ENCODE data around the gene RGS10.

Gene RGS10

DNA sequence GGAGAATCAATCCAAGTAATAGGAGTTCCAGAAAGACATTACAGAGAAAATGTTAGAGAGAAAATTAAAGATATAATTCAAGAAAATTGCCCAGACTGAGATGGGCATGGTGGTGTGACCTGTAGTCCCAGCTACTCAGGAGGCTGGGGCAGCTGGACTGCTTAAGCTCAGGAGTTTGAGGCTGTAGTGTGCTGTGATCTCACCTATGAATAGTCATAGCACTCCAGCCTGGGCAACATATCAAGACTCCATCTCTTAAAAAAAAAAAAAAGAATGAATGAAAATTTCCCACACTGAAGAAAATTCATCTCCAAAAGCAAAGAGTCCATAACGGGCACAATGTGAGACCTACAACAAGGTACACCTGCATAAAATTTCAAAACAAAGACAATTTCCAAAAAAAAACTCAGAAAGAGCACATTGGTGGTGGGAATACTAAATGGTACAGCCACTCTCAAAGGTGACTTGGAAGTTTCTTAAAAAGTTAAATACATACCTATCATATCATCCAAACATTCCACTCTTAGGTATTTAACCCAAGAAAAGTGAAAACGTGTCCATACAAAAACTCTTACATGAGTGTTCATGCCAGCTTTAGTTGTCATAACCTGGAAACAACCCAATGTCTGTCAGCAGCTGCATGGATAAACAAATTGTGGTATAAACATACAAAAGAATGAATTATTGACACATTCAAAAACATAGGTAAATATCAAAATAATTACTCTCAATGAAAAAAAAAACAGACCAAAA lies 6.9 kb upstream of the RGS10 start:
- H3K4me1 ChIP-seq (ENCODE audit: insufficient read depth, low read length): no peaks in the 10 kb centered on the region
- no peaks in the 10 kb centered on the region for H3K9me3 ChIP-seq (ENCODE audit: insufficient read depth, low read depth, low read length)
- peaks cover 20% of the 10 kb centered on the region for H3K27me3 ChIP-seq (ENCODE audit: insufficient read depth, low read length)
- H3K36me3 ChIP-seq (ENCODE audit: insufficient read depth, low read depth, low read length): no peaks in the 10 kb centered on the region
- H3K27ac ChIP-seq (ENCODE audit: low read length): no peak overlapping the region
- H3K9ac ChIP-seq (ENCODE audit: low read depth, low read length): no peak overlapping the region
- H3K4me3 ChIP-seq (ENCODE audit: low read length): no peak overlapping the region

DNA sequence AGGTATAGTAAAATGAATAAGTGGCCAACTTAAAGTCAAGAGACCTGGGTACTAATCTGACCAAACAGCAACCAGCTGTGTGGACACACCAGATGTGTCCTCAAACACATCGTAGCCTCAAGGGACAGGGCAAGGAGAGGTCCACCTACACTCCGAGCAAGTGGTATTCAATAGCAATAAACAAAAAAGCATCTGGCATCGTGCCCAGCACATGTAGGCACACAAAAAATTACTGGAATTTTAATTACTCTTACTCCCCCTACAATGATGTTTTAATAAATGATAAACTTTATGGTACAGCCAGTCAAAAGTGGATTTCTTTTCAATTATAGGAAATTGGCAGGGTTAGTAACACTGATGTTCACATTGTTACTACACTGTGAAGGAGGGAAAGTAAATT lies 3.5 kb upstream of the RGS10 start:
- no peaks in the 10 kb centered on the region; the same call in 1 of the 2 replicates for H3K4me1 ChIP-seq (ENCODE audit: insufficient read depth, low read length)

DNA sequence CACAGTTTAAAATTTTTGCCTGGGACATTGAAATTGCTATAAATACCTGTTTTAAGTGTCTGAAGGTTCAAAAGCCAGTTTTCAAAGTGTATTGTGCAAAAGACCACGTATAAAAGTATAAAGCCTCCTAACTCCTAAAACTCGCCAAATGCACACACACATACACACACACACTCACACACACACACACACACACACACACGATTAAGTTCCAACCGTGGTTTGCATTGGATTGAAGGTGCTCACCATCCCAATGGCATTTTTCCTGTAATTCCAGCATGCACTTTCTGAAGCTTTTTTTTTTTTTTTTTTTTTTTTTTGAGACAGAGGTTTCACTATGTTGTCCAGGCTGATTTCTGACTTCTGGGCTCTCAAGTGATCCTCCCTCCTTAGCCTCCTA lies 2.8 kb upstream of the RGS10 start:
- no peaks in the 10 kb centered on the region for H3K9me3 ChIP-seq (ENCODE audit: insufficient read depth, low read depth, low read length)
- H3K27ac ChIP-seq (ENCODE audit: low read length): no peak overlapping the region
- H3K36me3 ChIP-seq (ENCODE audit: insufficient read depth, low read depth, low read length): no peaks in the 10 kb centered on the region
- no peaks in the 10 kb centered on the region; the same call in 1 of the 2 replicates for H3K4me1 ChIP-seq (ENCODE audit: insufficient read depth, low read length)
- peaks cover 61% of the 10 kb centered on the region for H3K27me3 ChIP-seq (ENCODE audit: insufficient read depth, low read length)
- no peak overlapping the region for H3K4me3 ChIP-seq (ENCODE audit: low read length)
- no peak overlapping the region for H3K9ac ChIP-seq (ENCODE audit: low read depth, low read length)

More for the DNA sequence above, 3.5 kb upstream of the RGS10 start:
- H3K27ac ChIP-seq (ENCODE audit: low read length): no peak overlapping the region
- H3K9ac ChIP-seq (ENCODE audit: low read depth, low read length): no peak overlapping the region
- H3K4me3 ChIP-seq (ENCODE audit: low read length): no peak overlapping the region
- no peaks in the 10 kb centered on the region for H3K36me3 ChIP-seq (ENCODE audit: insufficient read depth, low read depth, low read length)
- H3K9me3 ChIP-seq (ENCODE audit: insufficient read depth, low read depth, low read length): no peaks in the 10 kb centered on the region
- H3K27me3 ChIP-seq (ENCODE audit: insufficient read depth, low read length): peaks cover 54% of the 10 kb centered on the region

DNA sequence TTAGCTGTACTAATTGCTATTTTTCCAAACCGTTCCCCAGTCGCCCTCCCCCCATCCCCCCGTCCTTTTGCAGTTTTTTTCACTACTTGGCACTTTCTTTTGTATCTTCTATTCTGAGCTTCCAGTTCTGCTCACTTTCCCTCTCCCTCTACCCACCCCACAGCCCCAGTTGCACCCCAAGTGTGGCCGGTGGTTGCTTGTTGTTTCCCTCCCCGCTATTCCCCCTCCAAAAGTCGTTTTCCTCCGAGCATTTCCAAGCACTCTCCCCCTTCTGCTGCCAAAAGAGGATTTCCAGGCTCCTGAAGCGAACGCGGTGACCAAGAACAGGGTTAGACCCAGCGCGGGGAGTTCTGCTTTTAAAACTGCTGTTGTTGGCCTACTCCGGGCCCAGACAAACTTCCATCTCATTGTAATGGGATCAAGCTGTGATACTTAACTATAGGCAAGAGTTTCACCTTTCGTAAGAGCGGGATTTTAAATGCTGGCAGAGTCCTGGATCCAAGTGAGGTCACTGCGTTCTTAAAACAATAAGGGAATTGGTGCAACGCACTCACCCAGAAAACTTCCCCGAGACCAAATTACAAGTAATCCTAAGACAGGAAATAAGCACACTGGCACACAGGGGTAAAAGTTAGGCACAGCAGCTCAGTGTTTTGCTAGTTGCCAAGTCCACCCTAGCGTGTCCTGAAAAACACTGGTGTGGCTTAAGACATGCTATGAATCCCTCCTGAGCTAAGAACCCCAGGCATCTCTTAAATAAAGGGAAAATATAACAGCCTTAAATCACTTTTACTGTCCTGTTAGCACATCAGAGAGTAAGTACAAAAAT lies 1.5 kb upstream of the RGS10 start:
- Histone ChIP-seq H3K9me3 (ENCODE audit: insufficient read depth, low read depth, low read length) (no peaks in the 10 kb centered on the region), H3K4me3 (ENCODE audit: low read length) (peak overlapping the region; percentile 65), H3K27ac (ENCODE audit: low read length) (no peak overlapping the region), H3K36me3 (ENCODE audit: insufficient read depth, low read depth, low read length) (no peaks in the 10 kb centered on the region), H3K4me1 (ENCODE audit: insufficient read depth, low read length) (no peaks in the 10 kb centered on the region; the same call in 1 of the 2 replicates), H3K27me3 (ENCODE audit: insufficient read depth, low read length) (peaks cover 73% of the 10 kb centered on the region), H3K9ac (ENCODE audit: low read depth, low read length) (no peak overlapping the region)

DNA sequence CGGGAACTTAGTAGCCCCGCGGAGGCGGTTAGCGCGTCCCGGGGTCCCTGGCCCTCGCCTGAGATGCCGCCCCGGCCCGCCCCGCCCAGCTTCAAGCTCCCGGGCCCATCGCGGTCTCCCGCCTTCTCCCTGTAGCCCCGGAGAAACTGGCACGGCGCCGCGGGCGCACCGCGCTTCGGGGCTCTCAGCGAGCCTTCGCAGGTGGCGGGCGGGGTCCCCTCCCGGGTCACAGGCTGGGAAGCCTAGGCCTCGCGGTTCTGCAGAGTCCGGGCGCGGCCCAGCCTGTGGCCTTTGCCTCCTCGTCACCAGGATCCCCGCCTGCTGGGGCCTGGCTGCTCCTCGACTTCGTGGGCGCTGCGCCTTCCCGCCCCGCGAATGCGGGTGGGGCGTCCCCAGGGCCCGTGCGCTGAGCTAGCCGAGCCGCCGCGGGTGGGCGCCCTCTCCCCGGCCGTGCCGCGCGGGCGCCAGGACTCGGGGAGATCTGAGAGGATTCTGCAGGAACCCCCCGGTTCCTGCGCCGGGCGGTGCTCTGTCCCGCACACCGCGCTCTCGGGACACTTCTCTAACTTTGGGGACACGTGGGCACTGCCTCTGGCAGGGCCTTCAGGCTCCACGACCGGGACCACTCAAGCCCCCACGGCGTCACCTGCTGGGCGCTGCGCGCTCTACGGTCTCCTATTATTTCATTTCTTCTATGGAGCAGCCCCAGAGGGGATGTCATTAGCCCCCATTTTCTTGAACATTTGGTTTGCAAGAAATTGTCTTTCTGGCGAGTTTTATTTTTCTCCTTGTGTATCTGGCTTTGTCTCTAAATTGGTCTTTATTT lies 682 bp upstream of the RGS10 start:
- H3K4me3 ChIP-seq (ENCODE audit: low read length): peak overlapping the region; percentile 65
- H3K9ac ChIP-seq (ENCODE audit: low read depth, low read length): no peak overlapping the region
- H3K27me3 ChIP-seq (ENCODE audit: insufficient read depth, low read length): peaks cover 73% of the 10 kb centered on the region
- no peaks in the 10 kb centered on the region for H3K36me3 ChIP-seq (ENCODE audit: insufficient read depth, low read depth, low read length)
- no peaks in the 10 kb centered on the region for H3K9me3 ChIP-seq (ENCODE audit: insufficient read depth, low read depth, low read length)
- H3K27ac ChIP-seq (ENCODE audit: low read length): no peak overlapping the region
- no peaks in the 10 kb centered on the region; the same call in 1 of the 2 replicates for H3K4me1 ChIP-seq (ENCODE audit: insufficient read depth, low read length)

DNA sequence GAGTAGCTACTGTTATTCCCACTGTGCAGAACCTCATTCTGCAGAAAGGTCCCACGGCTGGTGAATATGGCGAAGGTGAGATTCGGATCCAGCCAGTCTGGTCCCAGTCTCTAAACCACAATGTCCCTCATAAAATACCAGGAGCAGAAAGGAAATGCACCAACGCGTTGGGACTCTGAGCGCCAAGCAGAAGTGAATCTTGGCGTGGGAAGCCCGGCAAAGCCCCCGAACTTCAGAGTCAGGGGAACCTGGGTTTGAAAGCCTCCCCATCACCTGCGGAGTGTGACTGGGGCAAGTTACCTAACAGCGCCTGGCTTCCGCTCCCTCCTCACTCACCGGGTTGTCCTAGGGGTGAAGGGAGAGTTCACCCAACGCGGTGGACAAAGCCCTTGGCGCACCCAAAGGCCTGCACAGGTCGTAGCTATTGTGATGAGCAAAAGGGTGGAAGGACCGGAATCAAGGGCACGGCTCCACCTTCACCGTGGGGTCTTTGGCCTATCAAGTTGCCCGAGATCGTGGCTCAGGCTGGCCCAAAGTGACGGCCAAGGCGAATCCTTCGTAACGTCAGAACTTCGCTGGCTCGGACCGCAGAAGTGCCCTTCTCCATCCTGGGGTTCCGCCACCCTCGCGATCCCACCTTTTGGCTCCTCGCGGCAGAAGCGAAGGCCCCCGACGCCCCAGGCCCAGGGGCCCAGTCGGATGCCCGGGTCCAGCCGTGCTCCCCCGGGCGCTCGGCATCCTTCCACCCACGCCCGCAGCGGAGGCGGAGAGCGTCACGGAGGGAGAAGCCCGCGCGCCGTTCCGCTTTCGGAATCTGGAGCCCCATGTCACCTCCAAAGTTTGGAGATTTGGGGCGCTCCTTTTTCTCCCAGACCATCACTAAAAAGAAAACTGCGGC lies 811 bp downstream of the RGS10 start:
- Histone ChIP-seq H3K27me3 (ENCODE audit: insufficient read depth, low read length) (peaks cover 76% of the 10 kb centered on the region), H3K4me3 (ENCODE audit: low read length) (peak overlapping the region; percentile 65), H3K27ac (ENCODE audit: low read length) (no peak overlapping the region), H3K36me3 (ENCODE audit: insufficient read depth, low read depth, low read length) (no peaks in the 10 kb centered on the region), H3K9me3 (ENCODE audit: insufficient read depth, low read depth, low read length) (no peaks in the 10 kb centered on the region), H3K4me1 (ENCODE audit: insufficient read depth, low read length) (no peaks in the 10 kb centered on the region; the same call in 1 of the 2 replicates), H3K9ac (ENCODE audit: low read depth, low read length) (no peak overlapping the region)

DNA sequence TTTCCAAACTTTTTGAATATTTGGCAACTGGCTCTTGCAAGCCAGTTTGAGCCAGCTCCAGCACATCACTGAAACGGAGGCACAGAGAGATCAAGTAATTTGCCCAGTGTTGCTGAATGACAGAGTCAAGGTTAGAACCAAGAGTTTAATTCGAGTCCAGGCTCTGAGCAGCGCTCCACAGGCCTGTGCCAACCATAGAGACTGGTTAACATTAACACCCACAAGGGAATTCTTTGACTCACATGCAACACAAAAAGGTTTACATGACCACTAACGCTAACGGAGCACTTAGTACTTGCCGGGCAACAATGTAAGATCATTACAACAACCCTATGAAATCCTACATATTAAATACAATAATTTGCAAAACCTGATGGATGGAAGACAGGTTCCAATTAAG lies 1.5 kb downstream of the RGS10 start:
- no peak overlapping the region for H3K4me3 ChIP-seq (ENCODE audit: low read length)

DNA sequence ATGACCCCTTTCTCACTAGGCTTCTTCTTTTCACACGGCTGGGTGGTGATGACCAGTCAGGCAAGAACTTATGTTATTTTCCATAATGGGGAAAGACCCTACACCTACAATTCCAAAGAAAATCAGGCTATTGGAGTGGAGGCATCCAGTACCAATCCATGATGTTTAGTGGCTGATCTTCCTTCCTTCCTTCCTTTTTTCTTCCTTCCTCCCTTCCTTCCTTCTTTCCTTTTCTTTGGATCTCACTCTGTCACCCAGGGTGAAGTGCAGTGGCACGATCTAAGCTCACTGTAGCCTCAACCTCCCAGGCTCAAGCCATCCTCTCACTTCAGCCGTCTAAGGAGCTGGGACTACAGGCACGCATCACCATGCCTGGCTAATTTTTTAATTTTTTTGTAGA lies 2.5 kb downstream of the RGS10 start:
- Histone ChIP-seq H3K27me3 (ENCODE audit: insufficient read depth, low read length) (peaks cover 63% of the 10 kb centered on the region), H3K4me3 (ENCODE audit: low read length) (no peak overlapping the region), H3K27ac (ENCODE audit: low read length) (no peak overlapping the region)

More for the DNA sequence above, 1.5 kb downstream of the RGS10 start:
- Histone ChIP-seq H3K4me1 (ENCODE audit: insufficient read depth, low read length) (no peaks in the 10 kb centered on the region; the same call in 1 of the 2 replicates), H3K36me3 (ENCODE audit: insufficient read depth, low read depth, low read length) (no peaks in the 10 kb centered on the region), H3K27me3 (ENCODE audit: insufficient read depth, low read length) (peaks cover 73% of the 10 kb centered on the region), H3K27ac (ENCODE audit: low read length) (no peak overlapping the region), H3K9ac (ENCODE audit: low read depth, low read length) (no peak overlapping the region), H3K9me3 (ENCODE audit: insufficient read depth, low read depth, low read length) (no peaks in the 10 kb centered on the region)

DNA sequence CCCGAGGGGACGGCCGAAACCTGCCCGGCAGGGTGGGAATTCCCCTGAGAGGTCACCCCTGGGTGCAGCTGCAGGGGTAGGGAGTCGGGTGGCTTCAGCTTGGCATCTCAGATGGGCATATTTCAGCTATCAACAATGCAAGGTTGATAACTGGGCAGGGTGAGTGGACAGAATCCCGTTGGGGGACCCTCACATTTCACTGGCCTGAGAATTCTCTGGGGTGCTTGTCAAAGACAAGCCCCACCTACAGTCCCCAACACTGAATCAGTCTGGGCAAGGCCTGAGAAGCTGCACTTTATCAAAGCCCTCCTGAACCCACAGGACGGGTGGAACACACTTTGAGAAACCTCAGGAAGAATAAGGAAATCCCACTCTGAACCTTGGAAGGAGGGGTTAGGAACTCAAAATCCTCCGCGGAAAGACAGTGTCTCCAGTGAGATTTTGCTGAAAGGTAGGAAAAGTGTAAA lies 3.1 kb downstream of the RGS10 start:
- H3K4me1 ChIP-seq (ENCODE audit: insufficient read depth, low read length): no peaks in the 10 kb centered on the region; the same call in 1 of the 2 replicates
- H3K36me3 ChIP-seq (ENCODE audit: insufficient read depth, low read depth, low read length): no peaks in the 10 kb centered on the region
- no peak overlapping the region for H3K4me3 ChIP-seq (ENCODE audit: low read length)
- no peak overlapping the region for H3K27ac ChIP-seq (ENCODE audit: low read length)
- peaks cover 56% of the 10 kb centered on the region for H3K27me3 ChIP-seq (ENCODE audit: insufficient read depth, low read length)
- no peak overlapping the region for H3K9ac ChIP-seq (ENCODE audit: low read depth, low read length)
- H3K9me3 ChIP-seq (ENCODE audit: insufficient read depth, low read depth, low read length): no peaks in the 10 kb centered on the region

More for the DNA sequence above, 2.5 kb downstream of the RGS10 start:
- no peaks in the 10 kb centered on the region; the same call in 1 of the 2 replicates for H3K4me1 ChIP-seq (ENCODE audit: insufficient read depth, low read length)
- H3K9ac ChIP-seq (ENCODE audit: low read depth, low read length): no peak overlapping the region
- H3K9me3 ChIP-seq (ENCODE audit: insufficient read depth, low read depth, low read length): no peaks in the 10 kb centered on the region
- no peaks in the 10 kb centered on the region for H3K36me3 ChIP-seq (ENCODE audit: insufficient read depth, low read depth, low read length)

DNA sequence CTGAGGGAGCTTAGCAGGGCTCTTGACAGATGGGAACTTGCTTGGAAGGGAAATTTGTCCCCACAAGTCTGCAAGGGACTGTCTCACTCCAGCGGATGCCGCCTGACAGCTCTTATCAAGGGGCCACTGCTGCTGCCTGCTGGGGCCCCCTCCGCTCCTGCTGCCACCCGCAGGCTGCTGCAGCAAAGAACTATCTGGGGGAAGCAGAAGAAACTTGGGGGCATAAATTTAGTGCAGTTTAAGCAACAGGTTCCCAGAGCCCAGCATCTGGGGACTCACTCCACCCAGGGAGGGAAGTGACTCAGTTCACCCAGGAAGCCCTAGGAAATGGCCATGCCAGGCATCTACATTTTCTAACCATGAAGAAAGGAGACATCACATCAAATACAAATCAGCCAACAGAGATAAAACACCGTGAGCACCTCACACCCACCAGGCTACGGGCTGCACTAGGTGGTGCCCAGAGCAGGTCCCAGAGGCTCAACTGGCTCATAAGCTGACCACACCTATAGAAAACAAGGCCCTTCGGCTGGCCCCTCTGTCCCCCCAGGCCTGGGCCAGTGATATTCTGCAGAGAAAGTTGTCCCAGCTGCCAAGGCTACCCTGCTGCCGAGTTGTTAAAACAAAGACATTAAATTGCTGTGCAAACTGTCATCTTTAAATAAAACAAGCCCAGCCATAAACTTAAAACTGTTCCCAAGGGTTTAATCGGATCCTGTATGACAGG lies 3.7 kb downstream of the RGS10 start:
- no peak overlapping the region for H3K4me3 ChIP-seq (ENCODE audit: low read length)
- no peak overlapping the region for H3K27ac ChIP-seq (ENCODE audit: low read length)
- H3K36me3 ChIP-seq (ENCODE audit: insufficient read depth, low read depth, low read length): no peaks in the 10 kb centered on the region
- no peak overlapping the region for H3K9ac ChIP-seq (ENCODE audit: low read depth, low read length)
- no peaks in the 10 kb centered on the region for H3K9me3 ChIP-seq (ENCODE audit: insufficient read depth, low read depth, low read length)
- peaks cover 50% of the 10 kb centered on the region for H3K27me3 ChIP-seq (ENCODE audit: insufficient read depth, low read length)
- H3K4me1 ChIP-seq (ENCODE audit: insufficient read depth, low read length): no peaks in the 10 kb centered on the region; the same call in 1 of the 2 replicates
